Cardiac septum (tissue), 1 donor: ENCODE data around the gene SYCE1L. TPM values are rescaled to one million over a fixed set of nuclear protein-coding genes. Genes with fewer than 3 reads are reported as not detected.
"Not testable (repeated sequence)": the region's sequence is repeated elsewhere in the genome, so short reads cannot be mapped to it uniquely, and the experiment has no call there.

ENCODE experiments used
- DNase-seq: peaks from one replicate; pipeline ENCODE4 v3.0.0-alpha.2; 2020; ENCODE audit warnings: low spot score
- intact Hi-C: fragments of 100-400 bp; cut with DNase I; formaldehyde crosslinking; loops from one replicate; pipeline ENCODE4 v1.14.0; 2022
- total RNA-seq: library from RNA; stranded (reverse); fragmentation: NEBNext Ultra II Directional; extraction: Animal tissue kit (Norgen Biotek cat#: 25700); gene quantifications from one replicate; pipeline ENCODE4 v1.2.1, GENCODE V29; 2021
- donor health status: DM: no; HTN: no; CAD: no.

Gene SYCE1L
- total RNA-seq, 1 donor from 2014 or later: 0.83 TPM

- no peak for DNase-seq
- intact Hi-C loops: loop anchor here (10.0 kb wide), 2 partner anchors 430 to 760 kb away; no protein-coding TSS in a partner anchor
These were observed 35.4 kb downstream of the SYCE1L start for GRCh38 chr16:77234611-77235010.

GRCh38 chr16:77236063-77236511 is 36.9 kb downstream of the SYCE1L start:
- DNase-seq: peak; percentile 93
- intact Hi-C loops: loop anchor here (1.0 to 10.0 kb wide), 3 partner anchors 346 to 759 kb away; no protein-coding TSS in a partner anchor

DNA sequence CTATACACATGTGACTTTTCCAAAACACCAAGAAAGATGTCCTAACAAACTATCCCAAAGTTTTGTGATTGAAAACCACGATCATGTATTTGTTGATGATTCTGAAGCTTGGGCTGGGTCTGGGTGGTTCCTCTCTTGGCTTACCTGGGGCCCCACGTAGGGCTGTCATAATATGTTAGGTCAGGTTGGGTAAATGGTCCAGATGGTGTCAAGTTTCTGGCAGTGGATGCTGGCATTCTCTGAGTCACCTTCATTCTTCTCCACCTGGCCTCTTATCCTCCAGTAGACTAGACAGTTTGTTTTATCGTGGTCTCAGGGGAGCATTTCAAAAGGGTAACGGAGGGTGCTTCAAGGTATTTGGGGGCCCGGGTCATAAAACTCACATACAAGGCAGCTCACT is 39.4 kb downstream of the SYCE1L start:
- intact Hi-C loops: loop anchor here (10.0 kb wide), 2 partner anchors 426 to 756 kb away; no protein-coding TSS in a partner anchor
- no peak for DNase-seq

GRCh38 chr16:77242471-77242870 is 43.3 kb downstream of the SYCE1L start:
- intact Hi-C loops, DNase-seq: not testable (repeated sequence)

DNA sequence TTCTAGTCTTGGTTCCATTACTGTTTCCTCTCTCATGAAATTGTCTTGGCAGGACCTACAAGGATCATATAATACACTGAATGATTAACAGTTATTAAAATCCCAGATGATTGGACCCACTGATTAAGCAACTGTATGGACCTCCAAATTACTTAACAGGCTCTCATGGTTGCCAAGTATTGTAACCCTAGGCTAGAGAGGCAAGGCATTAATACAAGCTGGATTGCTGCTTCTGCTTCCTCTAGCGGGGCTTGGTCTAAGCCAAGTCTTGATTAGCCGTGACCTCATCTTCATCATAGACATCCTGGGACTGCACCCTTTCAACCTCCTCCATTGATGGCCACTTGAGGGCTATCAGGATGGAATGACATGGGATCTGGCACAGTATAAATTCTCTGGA is 46.9 kb downstream of the SYCE1L start:
- DNase-seq: no peak
- intact Hi-C loops: no loop called here

- no peak for DNase-seq
- intact Hi-C loops: no loop called here
These were observed 51.2 kb downstream of the SYCE1L start for GRCh38 chr16:77250400-77250799.

Other genes with a start within 250 kb of the SYCE1L start
- gene MON1B, start 8.2 kb upstream of the SYCE1L start, total RNA-seq: 21.3 TPM
- not detected for gene ADAMTS18, start 235.6 kb downstream of the SYCE1L start, total RNA-seq